DMS 273 treated with DMSO at 0.1 percent for 48 hours (cell line): ENCODE results near the gene SHISA4.
"Not testable (repeated sequence)": the region's sequence is repeated elsewhere in the genome, so short reads cannot be mapped to it uniquely, and the experiment has no call there.

Source experiments
- DNase-seq: peaks from one replicate; lab custom pipeline; 2025; lab: John Stamatoyannopoulos, UW

Gene SHISA4

GRCh38 chr1:201898240-201898894 is 9.7 kb downstream of the SHISA4 start:
- no peak for DNase-seq

GRCh38 chr1:201898992-201899391 is 10.3 kb downstream of the SHISA4 start:
- DNase-seq: no peak

GRCh38 chr1:201899683-201900429 is 11.2 kb downstream of the SHISA4 start:
- DNase-seq: no peak

GRCh38 chr1:201900476-201900875 is 11.8 kb downstream of the SHISA4 start:
- no peak for DNase-seq

- DNase-seq: not testable (repeated sequence)
These were observed 12.3 kb downstream of the SHISA4 start for GRCh38 chr1:201901036-201901435.

- DNase-seq: no peak
These were observed 13.5 kb downstream of the SHISA4 start for GRCh38 chr1:201902198-201902597.

GRCh38 chr1:201903135-201903534 is 14.4 kb downstream of the SHISA4 start:
- DNase-seq: no peak

GRCh38 chr1:201904579-201904978 is 15.9 kb downstream of the SHISA4 start:
- no peak for DNase-seq

- DNase-seq: no peak
These were observed 16.7 kb downstream of the SHISA4 start for GRCh38 chr1:201905234-201905890.

- DNase-seq: no peak
These were observed 17.6 kb downstream of the SHISA4 start for GRCh38 chr1:201906336-201906735.

- DNase-seq: no peak
These were observed 18.9 kb downstream of the SHISA4 start for GRCh38 chr1:201907621-201908020.

GRCh38 chr1:201911826-201912571 is 23.3 kb downstream of the SHISA4 start:
- no peak for DNase-seq

- DNase-seq: no peak
These were observed 24.1 kb downstream of the SHISA4 start for GRCh38 chr1:201912832-201913231.

GRCh38 chr1:201914456-201915235 is 25.9 kb downstream of the SHISA4 start:
- DNase-seq: no peak

GRCh38 chr1:201916649-201917249 is 28.1 kb downstream of the SHISA4 start:
- DNase-seq: peak; percentile 44

GRCh38 chr1:201917362-201918033 is 28.8 kb downstream of the SHISA4 start:
- DNase-seq: no peak

GRCh38 chr1:201918343-201918742 is 29.6 kb downstream of the SHISA4 start:
- DNase-seq: no peak

GRCh38 chr1:201921952-201922558 is 33.4 kb downstream of the SHISA4 start:
- DNase-seq: no peak

GRCh38 chr1:201925301-201925567 is 36.5 kb downstream of the SHISA4 start:
- DNase-seq: peak; percentile 17

GRCh38 chr1:201925981-201926645 is 37.4 kb downstream of the SHISA4 start:
- DNase-seq: peak; percentile 95
